CD4-positive, alpha-beta T cell treated with Interleukin-17A for 4 hours (primary cell): ENCODE measurements around the gene QRFP.

Experiments used
- DNase-seq: peaks from one replicate; pipeline ENCODE4 v3.0.0-alpha.2; 2020; ENCODE audit warnings: mixed read lengths

The QRFP gene

DNA sequence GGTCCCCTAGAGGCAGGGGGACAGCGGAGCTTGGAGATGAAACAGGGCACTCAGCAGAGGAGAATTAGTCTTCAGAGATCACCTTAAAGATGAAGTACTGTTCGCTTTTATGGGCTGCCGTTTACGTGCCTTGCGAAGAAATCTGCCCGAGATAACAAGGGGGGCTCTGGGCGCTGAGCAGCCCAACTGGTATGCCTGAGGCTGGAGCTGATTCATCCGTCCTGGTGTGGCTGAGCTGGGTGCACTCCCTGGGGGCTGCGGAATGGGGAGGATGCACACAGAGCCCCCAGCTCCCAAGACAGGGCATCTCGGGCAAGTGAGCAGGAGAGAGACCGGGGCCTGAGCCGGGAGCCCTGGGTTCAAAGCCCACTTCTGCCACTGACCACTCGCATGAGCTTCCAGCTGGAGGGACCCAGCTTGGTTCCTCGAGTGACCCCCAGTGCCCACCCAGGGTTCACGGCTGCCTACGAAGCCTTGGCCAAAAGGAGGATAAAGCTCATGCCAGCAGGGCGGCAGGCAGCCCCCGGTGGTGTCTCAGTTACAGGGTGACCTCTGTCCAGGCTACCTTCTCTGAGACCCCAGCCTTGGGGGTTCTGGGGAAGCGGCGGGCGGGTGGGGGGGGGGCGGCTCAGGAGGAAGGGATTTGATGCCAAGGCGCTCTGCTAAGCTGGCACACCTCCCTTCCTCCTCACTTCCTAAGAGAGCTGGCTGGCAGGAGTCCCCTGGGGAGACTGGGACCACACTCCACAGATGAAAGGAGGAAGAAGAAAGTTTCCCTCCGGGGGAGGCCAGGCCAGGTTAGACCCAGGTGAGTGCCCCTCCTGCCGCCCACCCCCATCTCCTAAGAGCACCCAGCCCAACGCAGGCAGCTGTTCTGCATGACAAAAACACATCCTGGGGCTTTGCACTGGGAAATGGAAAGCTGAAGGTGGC, 36.8 kb upstream of the QRFP start:
- DNase-seq: no peak

DNA sequence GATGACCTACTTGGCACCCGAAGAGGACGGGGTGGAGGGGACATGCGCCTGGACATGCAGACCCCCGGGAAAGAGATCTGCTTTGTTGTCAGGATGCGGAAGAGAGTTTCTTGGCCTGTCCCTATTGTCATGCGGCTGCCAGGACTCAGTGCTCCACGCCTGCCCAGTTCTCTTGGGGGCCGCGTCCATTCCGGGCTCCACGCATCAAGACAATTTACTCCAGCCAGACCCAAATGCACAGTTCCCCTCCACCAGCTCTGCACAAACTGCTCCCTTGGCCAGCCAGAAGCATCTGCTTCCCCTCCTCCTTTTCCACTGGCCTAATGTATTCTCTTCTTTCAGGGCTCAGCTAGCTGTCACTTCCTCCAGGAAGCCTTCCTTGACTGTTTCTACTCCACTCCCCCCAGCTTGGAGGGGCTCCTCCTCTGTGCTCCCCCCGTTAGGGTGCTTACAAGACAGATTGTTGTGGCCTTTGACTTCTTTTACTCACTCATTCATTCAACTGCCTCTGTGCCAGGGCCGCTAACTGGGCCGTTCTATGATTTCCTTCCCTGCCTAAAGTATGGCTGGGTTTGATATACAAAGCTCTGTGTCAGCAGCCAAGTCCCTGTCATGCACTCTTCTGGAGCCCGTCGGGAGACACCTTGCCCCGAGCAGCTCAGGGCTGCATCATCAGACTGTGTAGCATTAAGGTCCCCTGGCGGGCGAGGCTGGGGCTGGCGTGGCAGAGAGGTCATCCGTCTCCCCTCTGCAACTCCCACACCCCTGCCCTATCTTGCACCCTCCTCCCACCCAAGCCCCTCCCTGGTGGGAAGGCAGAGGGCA, 35.9 kb upstream of the QRFP start:
- DNase-seq: no peak

GRCh38 chr9:130931508-130932254, 35.1 kb upstream of the QRFP start:
- DNase-seq: no peak

- no peak for DNase-seq
Measured at GRCh38 chr9:130930804-130931349, 34.3 kb upstream of the QRFP start.

- no peak for DNase-seq
Measured at GRCh38 chr9:130930132-130930803, 33.7 kb upstream of the QRFP start.

GRCh38 chr9:130929571-130930038, 33.0 kb upstream of the QRFP start:
- no peak for DNase-seq

GRCh38 chr9:130927995-130928900, 31.6 kb upstream of the QRFP start:
- DNase-seq: no peak

GRCh38 chr9:130927338-130927737, 30.7 kb upstream of the QRFP start:
- DNase-seq: no peak

- no peak for DNase-seq
Measured at GRCh38 chr9:130925050-130925678, 28.6 kb upstream of the QRFP start.

DNA sequence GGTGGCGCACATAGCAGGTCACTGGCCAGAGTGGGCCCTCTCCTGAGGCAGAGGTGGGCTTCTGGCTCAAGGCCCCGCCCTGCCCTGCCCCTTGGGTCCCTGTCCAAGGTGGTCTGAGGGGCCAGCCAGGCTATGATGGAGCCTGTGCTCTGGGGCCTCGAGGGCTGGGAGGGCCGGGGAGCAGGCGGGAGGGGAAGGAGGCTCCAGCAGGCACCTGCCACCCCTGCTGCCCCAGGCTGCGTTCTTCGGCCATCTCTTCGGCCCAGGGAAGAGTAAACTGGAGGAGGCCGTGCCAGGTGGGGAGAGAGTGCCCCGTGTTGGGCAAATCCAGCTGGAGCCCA, 27.8 kb upstream of the QRFP start:
- DNase-seq: no peak

- DNase-seq: no peak
Measured at GRCh38 chr9:130923611-130924447, 27.2 kb upstream of the QRFP start.

DNA sequence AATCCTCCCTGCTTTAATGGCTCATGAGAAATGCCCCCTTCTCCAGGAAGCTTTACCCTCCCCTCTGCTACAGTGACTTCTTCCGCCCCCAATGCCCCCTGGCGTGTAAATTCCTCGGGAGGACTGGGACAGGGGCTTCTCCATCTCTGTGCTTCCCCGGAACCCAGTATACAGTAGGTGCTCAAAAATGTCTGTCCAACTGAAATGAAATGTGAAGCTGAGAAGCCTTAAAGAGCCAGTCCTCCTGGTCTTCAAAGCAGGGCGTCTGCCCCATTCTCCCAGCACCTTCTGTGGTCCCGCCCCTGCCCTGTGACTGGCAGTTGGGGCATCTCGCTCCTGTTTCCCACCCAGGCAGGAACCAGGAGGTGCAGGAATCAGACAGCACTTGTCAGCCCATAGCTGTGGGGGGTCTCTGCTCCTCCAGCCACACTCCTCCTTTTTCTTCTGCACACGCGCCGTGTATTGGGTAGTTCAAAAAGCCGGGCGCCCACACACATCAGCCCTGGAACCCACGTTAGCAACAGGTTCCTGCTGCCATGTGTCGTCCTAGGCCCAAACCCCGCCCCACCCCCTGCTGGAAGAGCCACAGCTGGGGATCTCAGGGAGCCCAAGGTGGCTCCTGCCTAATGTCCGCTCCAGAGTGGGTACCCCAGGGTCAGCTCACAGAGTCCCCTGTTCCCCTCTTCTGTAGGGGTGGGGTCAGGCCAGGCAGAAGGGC, 26.4 kb upstream of the QRFP start:
- DNase-seq: no peak

DNA sequence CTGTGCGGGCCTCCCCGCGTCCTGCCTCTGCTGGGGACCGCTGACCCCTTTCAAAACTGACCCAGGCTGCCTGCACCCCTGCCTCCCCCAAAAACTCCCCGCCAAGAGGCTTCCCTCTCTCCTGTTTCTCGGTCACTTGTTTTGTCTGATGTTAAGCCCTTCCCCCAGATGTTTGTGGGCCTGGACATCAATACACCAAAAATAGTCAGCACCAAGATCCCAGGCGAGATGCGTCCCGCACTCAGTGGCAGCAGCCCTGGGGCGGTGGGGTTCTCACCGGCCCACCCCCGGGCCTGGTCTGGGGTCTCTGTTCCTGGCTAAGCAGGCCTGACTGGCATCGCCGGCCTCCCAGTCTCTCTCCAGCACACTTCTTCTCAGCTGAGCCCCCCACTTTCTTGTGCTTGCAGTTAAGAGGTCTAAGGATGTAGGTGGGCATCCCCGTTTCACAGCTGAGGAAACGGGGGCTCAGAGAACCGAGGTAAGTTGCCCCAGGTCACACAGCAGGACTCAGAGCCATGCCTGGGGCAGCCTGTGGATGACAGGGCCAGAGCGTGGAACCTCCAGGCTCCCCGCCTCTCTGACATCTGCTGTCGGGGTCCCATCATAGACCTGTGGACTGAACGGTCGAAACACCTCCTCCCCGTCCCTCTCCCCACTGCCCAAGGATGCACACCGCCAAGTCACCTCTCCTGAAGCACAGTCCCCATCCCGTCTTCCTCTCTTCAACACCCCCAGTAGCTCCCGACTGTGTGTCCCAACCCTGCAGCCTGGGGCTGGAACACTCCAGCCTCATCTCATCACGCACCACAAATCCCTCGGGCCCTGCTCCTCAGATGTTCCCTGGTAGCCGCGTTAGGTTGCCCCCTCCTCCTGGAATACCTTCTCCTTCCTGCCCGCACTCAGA, 25.6 kb upstream of the QRFP start:
- DNase-seq: no peak

DNA sequence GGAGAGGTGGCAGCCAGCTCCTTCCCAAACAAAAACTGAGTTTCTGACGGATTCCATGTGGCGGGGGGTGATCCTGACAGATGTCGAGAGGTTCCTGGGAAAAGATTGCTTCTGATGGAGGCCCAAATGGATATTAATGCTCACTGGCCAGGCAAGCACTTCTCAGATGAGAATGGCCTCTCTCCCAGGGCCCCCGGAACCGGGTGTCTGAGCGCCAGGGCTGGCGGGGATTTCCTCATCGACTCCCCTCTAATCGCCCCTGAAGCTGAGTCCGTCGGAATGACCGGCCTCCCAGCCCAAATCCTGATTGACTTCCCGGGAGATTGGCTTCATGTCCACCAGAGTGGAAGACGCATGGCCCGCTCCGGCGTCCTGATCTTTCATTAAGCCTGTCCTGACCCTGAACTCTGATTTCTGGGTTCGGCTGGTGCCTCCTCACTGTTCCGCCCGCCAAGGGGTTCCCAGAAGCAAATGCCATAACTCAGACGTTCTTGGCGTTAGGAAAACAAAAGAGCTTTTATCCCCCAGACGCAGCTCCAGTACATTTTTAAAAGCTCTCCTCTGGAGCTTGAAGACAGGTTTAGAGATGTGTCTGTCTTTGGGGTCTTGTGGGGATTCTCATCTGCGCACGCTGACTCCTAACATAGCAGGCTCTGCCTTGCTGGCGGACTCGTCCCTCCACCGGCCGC, 24.8 kb upstream of the QRFP start:
- DNase-seq: no peak

GRCh38 chr9:130920762-130921299, 24.2 kb upstream of the QRFP start:
- DNase-seq: no peak

- DNase-seq: no peak
Measured at GRCh38 chr9:130920233-130920632, 23.6 kb upstream of the QRFP start.

DNA sequence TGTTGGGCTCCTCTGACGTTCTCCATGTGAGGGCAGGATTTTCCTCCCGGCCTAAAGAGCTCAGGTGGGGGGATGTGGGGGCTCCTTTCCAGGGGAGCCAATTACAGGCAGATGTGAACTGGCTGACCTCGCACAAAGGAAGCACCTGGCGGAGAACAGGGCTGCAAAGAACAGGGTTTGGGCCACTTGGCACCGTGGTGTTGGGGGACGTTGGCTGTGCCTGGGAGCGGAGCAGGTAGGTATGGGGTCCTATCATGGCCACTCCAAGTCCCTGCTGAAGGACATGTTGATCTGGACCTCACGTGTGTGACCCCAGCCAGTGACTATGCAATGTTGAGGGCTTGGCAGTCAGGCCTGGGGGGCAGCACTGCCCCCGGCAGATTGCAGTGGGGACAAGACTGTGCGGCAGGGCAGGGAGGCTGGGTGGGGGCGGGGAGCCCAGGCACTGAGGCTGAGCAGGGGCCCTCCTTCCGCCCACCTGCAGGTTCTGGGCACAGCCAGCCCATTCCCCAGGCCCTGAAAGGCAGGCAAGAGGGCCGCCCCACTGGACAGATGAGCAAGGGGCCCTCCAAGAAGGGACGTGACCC, 23.0 kb upstream of the QRFP start:
- DNase-seq: no peak
